Endodermal cell (in vitro differentiated cells): ENCODE data around the gene ABCG1. TPM values are rescaled to one million over a fixed set of nuclear protein-coding genes. Genes with fewer than 3 reads are reported as not detected.

Source experiments
- DNase-seq: peaks from one replicate; pipeline ENCODE4 v3.0.0-alpha.2; 2017
- H3K27ac ChIP-seq: 2 replicates; pipeline ENCODE4 v1.5.1; 2013; ENCODE audit warnings: mild to moderate bottlenecking, low read depth, low read length, moderate library complexity
- H3K27me3 ChIP-seq: 2 replicates; pipeline ENCODE4 v1.6.1; 2013; ENCODE audit warnings: mild to moderate bottlenecking, low read length, moderate library complexity; ENCODE audit not compliant: insufficient read depth, control insufficient read depth, poor library complexity, severe bottlenecking
- H3K36me3 ChIP-seq: 2 replicates; pipeline ENCODE4 v1.7.0; 2013; ENCODE audit warnings: mild to moderate bottlenecking, low read length, moderate library complexity; ENCODE audit not compliant: control insufficient read depth, insufficient read depth
- H3K4me1 ChIP-seq: one replicate; pipeline ENCODE4 v1.7.0; 2013; ENCODE audit warnings: low read length; ENCODE audit not compliant: control insufficient read depth, insufficient read depth
- H3K4me3 ChIP-seq: 2 replicates; pipeline ENCODE4 v1.5.1; 2013; ENCODE audit warnings: mild to moderate bottlenecking, low read length, moderate library complexity
- H3K9ac ChIP-seq: 2 replicates; pipeline ENCODE4 v1.6.1; 2013; ENCODE audit warnings: mild to moderate bottlenecking, low read length, moderate library complexity; ENCODE audit not compliant: poor library complexity, severe bottlenecking; ENCODE audit errors: extremely low read depth
- H3K9me3 ChIP-seq: 2 replicates; pipeline ENCODE4 v1.6.1; 2013; ENCODE audit warnings: mild to moderate bottlenecking, low read length, moderate library complexity; ENCODE audit not compliant: control insufficient read depth
- H3K27ac Mint-ChIP-seq: 2 replicates; pipeline ENCODE4 v1.8.0; 2020; ENCODE audit warnings: mixed read lengths
- H3K27me3 Mint-ChIP-seq: 2 replicates; pipeline ENCODE4 v1.8.0; 2021; ENCODE audit warnings: mild to moderate bottlenecking, mixed read lengths; ENCODE audit not compliant: insufficient read depth
- H3K36me3 Mint-ChIP-seq: 2 replicates; pipeline ENCODE4 v1.8.0; 2020; ENCODE audit warnings: low read depth, mixed read lengths
- H3K4me1 Mint-ChIP-seq: 2 replicates; pipeline ENCODE4 v1.8.0; 2020; ENCODE audit warnings: mixed read lengths
- H3K4me3 Mint-ChIP-seq: 2 replicates; pipeline ENCODE4 v1.8.0; 2020; ENCODE audit warnings: mild to moderate bottlenecking, moderate library complexity, mixed read lengths
- H3K9me3 Mint-ChIP-seq: 2 replicates; pipeline ENCODE4 v1.8.0; 2020; ENCODE audit warnings: mild to moderate bottlenecking, mixed read lengths
- WGBS, 2 experiments: methylation state at CpG; one replicate each; pipeline versions ENCODE4 v1.1.5 to v1.1.7; 2013; ENCODE audit warnings: missing lambda C conversion rate in 2 of 2, mixed read lengths in 1 of 2; ENCODE audit not compliant: insufficient coverage in 1 of 2, insufficient read length in 1 of 2; 5-methylcytosine and 5-hydroxymethylcytosine counted together
- total RNA-seq, 2 donors: library from RNA; stranded (reverse); fragmentation: NEBNext Ultra II Directional in 1 of 2; extraction: Animal tissue kit (Norgen Biotek cat#: 25700) in 1 of 2; gene quantifications; 2 replicates in 1 of 2; 3 replicates in 1 of 2; pipeline ENCODE4 v1.2.1, GENCODE V29; 2021
- TF ChIP-seq, protein P1 (sequence below): fragments of 200-600 bp; sonication (generic); conservative IDR thresholded peaks from 2 replicates; pipeline ENCODE4 v1.5.0; 2021; ENCODE audit warnings: antibody characterized with exemption, mild to moderate bottlenecking

Gene ABCG1
- total RNA-seq, 2 donors from 2014 or later: 1.6 to 5.4 TPM

- Histone ChIP-seq H3K9me3 (no peaks in the 10 kb centered on the region), H3K36me3 (no peaks in the 10 kb centered on the region), H3K9ac (no peak overlapping the region), H3K27ac (no peak overlapping the region), H3K27me3 (no peaks in the 10 kb centered on the region), H3K4me3 (no peak overlapping the region), H3K4me1 (no peaks in the 10 kb centered on the region)
- Mint-ChIP-seq H3K4me3 (no peak overlapping the region), H3K9me3 (no peaks in the 10 kb centered on the region), H3K27me3 (no peaks in the 10 kb centered on the region), H3K4me1 (peaks cover 6% of the 10 kb centered on the region), H3K27ac (no peak overlapping the region), H3K36me3 (no peaks in the 10 kb centered on the region)
- DNase-seq: no peak
- TF ChIP-seq, protein P1, sequence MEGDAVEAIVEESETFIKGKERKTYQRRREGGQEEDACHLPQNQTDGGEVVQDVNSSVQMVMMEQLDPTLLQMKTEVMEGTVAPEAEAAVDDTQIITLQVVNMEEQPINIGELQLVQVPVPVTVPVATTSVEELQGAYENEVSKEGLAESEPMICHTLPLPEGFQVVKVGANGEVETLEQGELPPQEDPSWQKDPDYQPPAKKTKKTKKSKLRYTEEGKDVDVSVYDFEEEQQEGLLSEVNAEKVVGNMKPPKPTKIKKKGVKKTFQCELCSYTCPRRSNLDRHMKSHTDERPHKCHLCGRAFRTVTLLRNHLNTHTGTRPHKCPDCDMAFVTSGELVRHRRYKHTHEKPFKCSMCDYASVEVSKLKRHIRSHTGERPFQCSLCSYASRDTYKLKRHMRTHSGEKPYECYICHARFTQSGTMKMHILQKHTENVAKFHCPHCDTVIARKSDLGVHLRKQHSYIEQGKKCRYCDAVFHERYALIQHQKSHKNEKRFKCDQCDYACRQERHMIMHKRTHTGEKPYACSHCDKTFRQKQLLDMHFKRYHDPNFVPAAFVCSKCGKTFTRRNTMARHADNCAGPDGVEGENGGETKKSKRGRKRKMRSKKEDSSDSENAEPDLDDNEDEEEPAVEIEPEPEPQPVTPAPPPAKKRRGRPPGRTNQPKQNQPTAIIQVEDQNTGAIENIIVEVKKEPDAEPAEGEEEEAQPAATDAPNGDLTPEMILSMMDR: no peak
- 94 to 95% methylated on average over 9 to 12 of the region's 12 CpGs for WGBS, 2 experiments
Measured at GRCh38 chr21:42281181-42281680, 62.3 kb downstream of the ABCG1 start.

GRCh38 chr21:42282021-42282420 lies 63.1 kb downstream of the ABCG1 start:
- H3K4me3 ChIP-seq: no peak overlapping the region
- no peaks in the 10 kb centered on the region for H3K9me3 Mint-ChIP-seq
- TF ChIP-seq, protein P1: no peak
- peaks cover 6% of the 10 kb centered on the region for H3K4me1 Mint-ChIP-seq
- 93 to 98% methylated on average over 17 to 18 of the region's 18 CpGs for WGBS, 2 experiments
- DNase-seq: no peak
- no peak overlapping the region for H3K4me3 Mint-ChIP-seq
- H3K27ac Mint-ChIP-seq: no peak overlapping the region
- H3K4me1 ChIP-seq: no peaks in the 10 kb centered on the region
- H3K27ac ChIP-seq: no peak overlapping the region
- H3K27me3 Mint-ChIP-seq: peaks cover 3% of the 10 kb centered on the region
- H3K9me3 ChIP-seq: no peaks in the 10 kb centered on the region
- no peaks in the 10 kb centered on the region for H3K36me3 Mint-ChIP-seq
- H3K36me3 ChIP-seq: no peaks in the 10 kb centered on the region
- H3K9ac ChIP-seq: no peak overlapping the region
- no peaks in the 10 kb centered on the region for H3K27me3 ChIP-seq

GRCh38 chr21:42282715-42283114 lies 63.8 kb downstream of the ABCG1 start:
- H3K9me3 Mint-ChIP-seq: no peaks in the 10 kb centered on the region
- Histone ChIP-seq H3K36me3 (no peaks in the 10 kb centered on the region), H3K9ac (no peak overlapping the region), H3K4me3 (no peak overlapping the region), H3K4me1 (no peaks in the 10 kb centered on the region), H3K27ac (no peak overlapping the region), H3K9me3 (no peaks in the 10 kb centered on the region), H3K27me3 (no peaks in the 10 kb centered on the region)
- no peak overlapping the region for H3K4me3 Mint-ChIP-seq
- no peak overlapping the region for H3K27ac Mint-ChIP-seq
- no peaks in the 10 kb centered on the region for H3K36me3 Mint-ChIP-seq
- H3K4me1 Mint-ChIP-seq: peaks cover 6% of the 10 kb centered on the region
- TF ChIP-seq, protein P1: no peak
- H3K27me3 Mint-ChIP-seq: peaks cover 3% of the 10 kb centered on the region
- no peak for DNase-seq
- WGBS, 2 experiments: 93 to 94% methylated on average over 10 to 12 of the region's 12 CpGs
